Measurements from ENCODE around the gene GPR162.

Gene GPR162

DNA sequence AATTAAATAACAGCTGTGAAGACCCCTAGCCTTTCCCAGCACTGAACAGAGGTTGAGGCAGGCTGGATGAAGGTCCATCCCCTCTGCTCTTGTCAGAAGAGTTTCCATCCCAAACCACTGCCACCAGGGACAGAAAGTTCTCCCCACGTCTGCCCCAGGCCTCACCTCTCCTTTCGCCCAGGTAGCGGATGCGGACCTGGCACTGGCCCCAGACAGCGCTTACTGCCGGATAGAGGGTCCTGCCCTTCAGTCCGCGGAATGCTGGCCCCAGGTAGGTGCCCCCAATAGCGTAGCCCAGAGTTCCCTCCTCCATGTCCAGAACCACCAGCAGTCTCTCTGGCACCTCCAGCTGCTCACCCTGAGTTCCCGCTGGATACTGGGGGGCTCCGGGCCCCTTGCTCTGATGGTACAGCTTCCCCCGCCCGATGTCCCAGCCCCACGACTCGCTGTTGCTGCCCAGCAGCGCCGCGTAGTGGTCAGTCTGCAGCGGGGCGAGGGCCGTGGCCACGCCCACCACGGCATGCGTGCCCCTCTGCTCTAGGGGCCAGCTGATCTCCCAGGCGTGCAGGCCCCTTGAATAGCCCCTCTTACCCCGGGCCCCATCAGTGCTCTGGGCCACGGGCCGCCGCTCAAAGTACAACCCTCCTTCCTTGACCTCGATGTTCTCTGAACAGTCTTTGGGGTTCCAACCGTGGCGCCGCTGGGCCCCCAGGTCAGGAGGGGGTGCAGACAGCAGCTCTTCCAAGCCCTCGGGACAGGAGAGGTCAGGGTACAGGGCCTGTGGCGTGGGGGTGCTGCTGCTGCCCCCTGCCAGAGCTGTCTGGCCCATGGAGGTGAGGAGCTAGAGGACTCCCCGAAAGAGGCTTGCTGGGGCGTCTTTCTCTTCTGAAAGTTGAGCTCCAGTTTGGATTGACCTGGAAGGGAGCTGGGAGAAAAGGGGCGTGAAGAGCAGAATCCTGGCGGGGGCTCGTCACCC is 50.7 kb downstream of the GPR162 start:
- TF ChIP-seq GATA3 (IDR thresholded peaks at IDR 0.05; ENCODE audit: low read depth, low read length) = no peak
- no peak for TF ChIP-seq GATA2 (IDR thresholded peaks at IDR 0.05; ENCODE audit: low read depth, low read length)

DNA sequence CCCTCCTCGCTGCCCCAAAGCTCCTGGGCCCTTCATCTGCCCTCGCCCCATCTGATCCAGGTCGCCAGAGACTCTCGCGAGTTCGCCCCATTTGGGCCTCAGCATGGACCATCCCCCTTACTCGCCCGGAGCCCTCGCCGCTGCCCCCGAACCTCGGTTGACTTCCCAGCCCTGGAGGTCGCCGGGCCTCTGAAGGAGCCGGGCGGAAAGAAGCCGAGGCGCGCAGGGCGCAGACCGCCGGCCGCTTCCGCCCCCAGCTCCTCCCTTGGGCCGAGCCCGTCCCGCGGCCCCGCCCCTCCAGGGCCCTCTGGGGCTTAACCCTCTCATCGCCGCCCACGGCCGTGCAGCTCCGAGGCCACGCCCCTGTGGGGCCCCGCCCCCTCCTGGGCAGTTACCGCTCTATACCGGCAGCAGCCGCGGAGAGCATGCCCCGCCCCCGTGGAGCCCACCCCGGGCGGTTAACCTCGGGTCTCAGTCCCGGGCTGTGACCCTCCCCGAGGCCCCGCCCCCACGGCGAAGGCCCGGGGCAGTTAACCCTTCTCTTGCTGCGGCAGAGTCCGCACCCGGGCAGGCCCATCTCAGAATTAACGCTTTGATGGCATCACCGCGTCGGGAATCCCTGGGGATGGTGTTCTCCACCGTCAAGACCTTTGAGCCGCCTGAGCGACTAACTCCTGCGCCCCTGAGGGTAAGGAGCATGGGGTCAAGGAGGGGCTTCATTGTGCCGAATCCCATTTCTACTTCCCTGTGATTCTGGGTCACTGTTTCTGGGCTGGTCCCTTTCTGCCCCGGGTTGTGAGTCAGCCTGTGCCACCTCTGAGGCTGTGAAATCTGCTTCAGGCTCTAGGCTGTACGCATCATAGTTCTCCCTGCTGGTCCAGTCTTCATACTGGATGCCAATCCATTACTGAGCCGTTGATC is 51.7 kb downstream of the GPR162 start, which contains the start of gene SPSB2:
SPSB2 (minus strand) TSS at position 210 of the 921 bp plus-strand sequence. CDS start 402 bp downstream, outside the sequence.
- TF ChIP-seq GATA3 (IDR thresholded peaks at IDR 0.05; ENCODE audit: low read depth, low read length) (no peak), GATA2 (IDR thresholded peaks at IDR 0.05; ENCODE audit: low read depth, low read length) (no peak)

Measured in SH-SY5Y (cell line).